ENCODE results near the gene ARHGEF39.

The ARHGEF39 gene

DNA sequence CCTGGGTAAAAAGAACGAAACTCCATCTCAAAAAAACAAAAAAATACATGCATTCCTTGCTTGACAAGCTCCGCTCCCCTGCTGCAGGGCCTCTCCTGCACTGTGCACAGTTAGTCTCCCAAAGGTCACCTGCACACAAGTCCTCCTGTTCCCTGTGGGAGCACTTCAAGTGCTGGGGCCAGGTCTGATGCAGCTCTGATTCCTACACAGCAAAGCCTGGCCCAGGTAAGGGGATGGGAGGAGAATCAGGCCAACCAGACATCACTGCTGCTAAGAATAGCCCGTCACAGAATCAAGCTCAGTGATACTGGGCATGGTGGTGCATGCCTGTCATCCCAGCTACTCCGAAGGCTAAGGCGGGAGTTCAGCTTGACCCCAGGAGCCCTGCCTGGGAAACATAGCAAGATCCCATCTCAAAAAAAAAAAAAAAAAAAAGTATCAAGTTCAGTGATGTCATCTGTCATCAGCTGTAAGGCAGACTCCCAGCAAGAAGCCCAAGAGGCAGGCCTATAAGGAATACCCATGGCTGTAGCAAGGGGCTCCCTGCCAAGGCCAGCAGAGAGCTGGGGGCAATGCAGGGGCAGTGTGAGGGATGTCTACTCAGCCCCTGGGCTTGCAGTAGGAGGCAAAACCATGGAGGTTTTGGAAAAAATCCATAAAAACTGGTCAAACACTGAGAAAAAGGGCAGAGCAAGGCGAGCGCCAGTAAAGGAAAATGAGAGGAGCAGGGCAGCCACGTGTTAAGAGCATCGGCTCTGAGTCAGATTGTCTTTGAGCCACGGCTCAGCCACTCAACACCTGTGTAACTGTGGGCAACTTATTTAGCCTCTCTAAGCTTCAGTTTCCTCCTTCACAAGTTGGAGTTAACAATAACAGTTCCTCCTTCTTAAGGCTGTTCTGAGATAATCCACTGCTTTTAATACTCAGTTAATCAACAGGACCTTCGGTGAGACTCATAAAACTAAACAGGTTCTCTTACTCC lies 21.5 kb upstream of the ARHGEF39 start:
- no peak overlapping the region for H3K4me3 ChIP-seq (ENCODE audit: low read depth, low read length)
- TF ChIP-seq, protein P1, sequence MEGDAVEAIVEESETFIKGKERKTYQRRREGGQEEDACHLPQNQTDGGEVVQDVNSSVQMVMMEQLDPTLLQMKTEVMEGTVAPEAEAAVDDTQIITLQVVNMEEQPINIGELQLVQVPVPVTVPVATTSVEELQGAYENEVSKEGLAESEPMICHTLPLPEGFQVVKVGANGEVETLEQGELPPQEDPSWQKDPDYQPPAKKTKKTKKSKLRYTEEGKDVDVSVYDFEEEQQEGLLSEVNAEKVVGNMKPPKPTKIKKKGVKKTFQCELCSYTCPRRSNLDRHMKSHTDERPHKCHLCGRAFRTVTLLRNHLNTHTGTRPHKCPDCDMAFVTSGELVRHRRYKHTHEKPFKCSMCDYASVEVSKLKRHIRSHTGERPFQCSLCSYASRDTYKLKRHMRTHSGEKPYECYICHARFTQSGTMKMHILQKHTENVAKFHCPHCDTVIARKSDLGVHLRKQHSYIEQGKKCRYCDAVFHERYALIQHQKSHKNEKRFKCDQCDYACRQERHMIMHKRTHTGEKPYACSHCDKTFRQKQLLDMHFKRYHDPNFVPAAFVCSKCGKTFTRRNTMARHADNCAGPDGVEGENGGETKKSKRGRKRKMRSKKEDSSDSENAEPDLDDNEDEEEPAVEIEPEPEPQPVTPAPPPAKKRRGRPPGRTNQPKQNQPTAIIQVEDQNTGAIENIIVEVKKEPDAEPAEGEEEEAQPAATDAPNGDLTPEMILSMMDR (IDR thresholded peaks at IDR 0.05; ENCODE audit: low read depth, low read length, missing control alignments): no peak
- no peak for DNase-seq (ENCODE audit: low read depth)

DNA sequence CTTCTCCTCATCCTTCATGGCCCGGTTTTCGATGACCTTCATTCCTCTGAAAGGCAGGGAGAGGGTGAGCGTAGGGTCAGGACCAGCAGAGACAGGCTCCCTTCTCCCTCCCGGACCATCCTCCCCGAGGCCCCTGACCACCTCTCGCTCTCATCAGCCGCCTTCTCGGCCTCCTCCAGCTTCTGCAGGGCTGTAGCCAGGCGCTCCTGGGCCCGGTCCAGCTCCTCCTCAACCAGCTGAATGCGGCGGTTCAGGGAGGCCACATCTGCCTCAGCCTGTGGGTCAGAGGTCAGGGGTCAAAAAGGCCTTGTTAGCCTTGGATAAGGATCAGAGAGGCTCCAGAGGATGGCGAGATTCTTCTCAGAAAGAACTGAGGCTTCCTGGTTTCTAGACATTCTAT lies 20.5 kb upstream of the ARHGEF39 start:
- TF ChIP-seq, protein P1 (IDR thresholded peaks at IDR 0.05; ENCODE audit: low read depth, low read length, missing control alignments): no peak
- H3K4me3 ChIP-seq (ENCODE audit: low read depth, low read length): no peak overlapping the region
- no peak for DNase-seq (ENCODE audit: low read depth)

DNA sequence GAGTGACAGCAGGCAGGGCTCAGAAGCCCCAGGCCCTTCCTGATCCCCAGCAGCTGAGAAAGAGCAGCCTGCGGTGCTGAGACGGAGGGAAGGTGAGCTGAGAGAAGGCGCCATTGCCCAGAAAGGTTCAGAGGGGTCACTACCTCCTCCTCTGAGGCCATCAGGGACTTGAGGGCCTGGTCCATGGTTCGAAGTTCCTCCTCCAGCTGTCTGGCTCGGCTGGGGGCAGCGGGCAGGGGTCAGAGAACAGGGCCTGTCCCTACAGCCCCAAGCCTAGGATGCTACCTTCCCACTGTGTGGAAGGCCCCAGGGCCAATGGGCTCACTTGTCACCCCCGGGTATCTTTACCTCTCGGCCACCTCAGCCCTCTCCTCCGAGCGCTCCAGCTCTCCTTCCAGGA lies 19.9 kb upstream of the ARHGEF39 start:
- DNase-seq (ENCODE audit: low read depth): no peak
- H3K4me3 ChIP-seq (ENCODE audit: low read depth, low read length): no peak overlapping the region
- TF ChIP-seq, protein P1 (IDR thresholded peaks at IDR 0.05; ENCODE audit: low read depth, low read length, missing control alignments): no peak

DNA sequence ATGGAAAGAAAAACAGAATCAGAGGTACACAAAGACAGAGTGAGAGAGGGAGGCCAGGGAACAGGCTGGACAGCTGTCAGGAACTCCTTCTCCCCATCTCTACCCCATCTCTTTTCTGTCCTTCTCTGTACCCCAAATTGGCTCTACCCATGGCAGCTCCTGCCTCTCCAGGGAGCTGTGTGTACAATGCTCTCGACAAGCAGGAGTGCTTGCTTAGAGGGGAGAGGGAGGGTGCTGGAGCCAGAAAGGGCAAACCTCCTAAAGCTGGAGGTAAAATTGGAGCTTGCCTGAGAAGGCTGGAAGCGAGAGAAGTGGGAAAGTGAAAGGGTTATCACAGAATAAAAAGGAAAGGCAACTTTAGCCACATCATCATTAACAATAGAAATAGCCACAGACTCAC lies 18.3 kb upstream of the ARHGEF39 start:
- DNase-seq (ENCODE audit: low read depth): no peak
- TF ChIP-seq, protein P1 (IDR thresholded peaks at IDR 0.05; ENCODE audit: low read depth, low read length, missing control alignments): no peak
- H3K4me3 ChIP-seq (ENCODE audit: low read depth, low read length): no peak overlapping the region

DNA sequence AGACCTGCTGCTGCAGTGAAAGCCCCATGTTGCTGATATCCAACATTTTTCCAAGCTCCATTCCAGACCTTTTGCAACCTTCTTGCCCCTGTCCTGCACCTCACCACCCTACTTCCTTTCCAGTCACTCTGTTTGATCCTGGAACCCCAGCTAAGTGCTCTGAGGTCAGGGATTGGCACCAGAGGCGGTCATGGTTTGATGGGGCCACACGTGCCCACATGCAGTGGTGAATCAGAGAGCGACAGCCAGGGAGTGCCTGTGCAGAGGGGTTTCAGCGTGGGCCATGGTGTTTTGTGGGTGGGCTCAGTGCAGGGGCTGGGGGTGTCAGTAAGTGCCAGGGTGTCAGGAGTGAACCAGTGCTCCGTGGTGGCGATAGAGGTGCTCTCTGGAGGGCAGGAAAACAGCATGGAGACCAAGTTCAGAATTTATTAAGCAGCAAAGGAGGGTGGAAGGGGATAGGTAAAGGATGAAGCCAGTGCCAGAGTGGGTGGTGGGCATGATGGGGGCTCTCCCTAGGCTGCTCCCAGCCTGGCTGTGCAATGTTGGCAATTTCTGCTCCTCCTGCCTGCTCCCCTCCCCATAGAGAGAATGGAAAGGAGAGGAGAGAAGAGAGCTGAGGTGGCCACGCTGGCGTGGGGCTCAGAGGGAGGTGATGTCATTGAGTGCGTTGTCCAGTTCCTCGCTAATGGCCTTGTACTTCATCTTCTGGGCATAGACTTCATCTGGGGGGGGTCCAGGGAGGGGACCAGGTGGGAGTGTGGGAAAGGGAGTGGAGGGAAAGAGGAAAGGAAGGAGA lies 17.7 kb upstream of the ARHGEF39 start:
- H3K4me3 ChIP-seq (ENCODE audit: low read depth, low read length): no peak overlapping the region
- DNase-seq (ENCODE audit: low read depth): no peak
- TF ChIP-seq, protein P1 (IDR thresholded peaks at IDR 0.05; ENCODE audit: low read depth, low read length, missing control alignments): no peak

DNA sequence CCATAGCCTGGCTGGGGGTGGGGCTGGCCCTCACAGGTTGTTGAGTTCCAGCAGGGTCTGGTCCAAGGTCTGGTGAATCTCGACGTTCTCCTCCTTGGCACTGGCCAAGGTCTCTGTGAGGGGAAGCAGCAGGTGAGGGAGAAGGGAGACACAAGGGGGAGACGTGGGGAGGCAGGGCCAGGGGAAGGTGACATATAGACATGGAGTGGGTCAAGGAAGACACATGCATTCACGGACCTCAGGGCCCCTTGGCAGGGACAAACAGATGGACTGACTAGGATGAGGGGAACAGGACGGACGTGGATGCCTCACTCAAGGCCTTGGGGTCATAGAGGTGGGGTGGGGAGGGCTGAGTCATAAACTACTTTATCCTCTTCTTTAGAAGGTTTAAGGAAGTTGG lies 17.1 kb upstream of the ARHGEF39 start:
- no peak for DNase-seq (ENCODE audit: low read depth)
- TF ChIP-seq, protein P1 (IDR thresholded peaks at IDR 0.05; ENCODE audit: low read depth, low read length, missing control alignments): no peak
- no peak overlapping the region for H3K4me3 ChIP-seq (ENCODE audit: low read depth, low read length)
